HG03175 (cell line): ENCODE data around the gene SI.
"Not testable (repeated sequence)": the region's sequence is repeated elsewhere in the genome, so short reads cannot be mapped to it uniquely, and the experiment has no call there.

Experiments
- ATAC-seq: cut with Tn5 transposase; IDR thresholded peaks from one replicate; pipeline ENCODE4 v1.9.1; 2021; ENCODE audit warnings: mild to moderate bottlenecking, moderate library complexity; ENCODE audit not compliant: unreplicated experiment

The SI gene

DNA sequence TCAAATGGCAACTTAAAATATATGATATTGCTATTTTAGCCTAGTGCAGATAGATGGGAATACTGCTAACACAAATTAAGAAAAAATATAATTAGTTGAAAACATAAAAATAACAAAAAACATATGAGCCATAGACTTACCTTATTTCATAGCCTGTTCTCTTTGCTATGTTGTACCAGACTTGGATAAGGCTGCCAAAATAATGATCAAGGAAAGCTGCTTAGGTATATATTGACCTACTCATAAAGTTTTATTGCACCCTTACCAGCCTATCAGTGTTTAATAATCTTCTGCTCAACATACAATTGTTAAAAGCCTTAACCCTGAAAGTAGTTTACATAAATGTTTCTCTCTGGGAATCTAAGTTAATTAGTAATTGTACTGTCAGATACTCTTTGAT lies at the start of gene SI:
TSS of gene SI (minus strand) at position 204 of the 400 bp plus-strand sequence. CDS start 2,484 bp downstream, outside the sequence.
- ATAC-seq = no peak

DNA sequence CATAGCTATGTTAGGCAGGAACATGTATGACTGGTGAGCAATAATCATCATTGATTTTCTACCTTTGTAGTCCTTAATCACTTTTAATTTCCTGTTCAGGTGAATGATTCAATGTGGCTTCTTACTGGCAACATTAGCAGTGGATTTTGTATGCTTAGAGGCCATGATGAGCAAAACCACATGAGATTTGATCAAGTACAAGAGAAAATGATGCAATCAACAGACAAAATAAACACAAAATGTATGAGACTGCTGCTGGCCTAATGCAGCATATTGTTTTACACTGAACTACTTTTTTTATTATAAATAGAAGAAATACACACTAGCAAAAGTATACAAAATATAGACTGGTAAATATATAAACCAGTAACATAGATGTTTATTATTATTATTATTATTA lies 47.5 kb upstream of the SI start:
- ATAC-seq = no peak

DNA sequence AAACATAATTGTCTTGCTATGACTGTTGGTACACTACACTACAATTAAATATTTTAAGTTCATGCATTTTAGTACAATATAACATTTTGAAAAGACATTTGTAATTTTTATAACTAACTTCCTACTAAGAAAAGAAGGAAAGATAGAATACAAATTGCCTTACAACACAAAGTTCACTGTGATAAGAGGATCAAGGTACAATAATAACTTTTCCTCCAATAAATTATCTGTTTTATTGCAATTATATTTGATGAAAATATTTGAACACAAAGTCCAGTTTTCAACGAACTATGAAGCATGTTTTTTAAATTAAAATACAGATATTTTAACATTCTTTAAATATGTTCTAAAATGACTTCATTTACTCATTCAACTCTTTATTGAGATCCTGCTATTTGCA lies 33.1 kb upstream of the SI start:
- ATAC-seq = no peak

DNA sequence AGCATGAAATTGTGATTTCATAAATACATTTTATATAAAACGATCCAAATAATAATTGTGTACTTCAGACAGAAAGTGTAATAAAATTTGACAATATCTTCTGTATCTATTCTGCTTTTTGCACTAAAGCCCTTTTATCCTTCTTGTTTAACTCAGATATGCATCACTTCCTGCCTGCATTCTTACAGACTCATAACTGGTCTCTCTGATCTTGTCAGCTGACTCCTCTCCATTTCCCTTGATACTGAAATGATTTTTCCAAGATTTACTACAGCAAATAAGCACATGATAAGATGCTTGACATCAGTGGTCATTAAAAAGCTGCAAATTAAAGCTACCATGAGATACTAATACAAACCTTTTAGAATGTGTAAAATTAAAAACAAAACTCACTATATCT lies 25.3 kb upstream of the SI start:
- ATAC-seq = no peak

DNA sequence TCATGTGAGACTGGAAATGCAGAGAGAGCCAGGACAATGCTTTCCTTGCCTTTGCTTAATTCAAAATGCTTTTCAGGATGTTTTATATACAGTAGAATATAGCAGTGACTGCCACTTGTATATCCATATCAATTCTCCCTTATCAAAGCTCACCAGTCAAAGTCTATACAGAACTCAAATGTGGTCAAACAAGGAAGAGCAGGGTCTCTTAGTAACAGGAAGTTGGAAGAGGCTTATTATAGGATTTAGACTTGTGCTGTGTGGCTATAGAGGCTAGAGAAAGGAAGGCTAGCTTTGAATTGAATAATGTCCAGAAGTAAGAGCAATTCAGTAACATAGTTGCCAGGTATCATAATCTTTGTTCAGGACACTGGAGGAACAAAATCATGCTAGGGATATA lies 4.4 kb upstream of the SI start:
- ATAC-seq = no peak

DNA sequence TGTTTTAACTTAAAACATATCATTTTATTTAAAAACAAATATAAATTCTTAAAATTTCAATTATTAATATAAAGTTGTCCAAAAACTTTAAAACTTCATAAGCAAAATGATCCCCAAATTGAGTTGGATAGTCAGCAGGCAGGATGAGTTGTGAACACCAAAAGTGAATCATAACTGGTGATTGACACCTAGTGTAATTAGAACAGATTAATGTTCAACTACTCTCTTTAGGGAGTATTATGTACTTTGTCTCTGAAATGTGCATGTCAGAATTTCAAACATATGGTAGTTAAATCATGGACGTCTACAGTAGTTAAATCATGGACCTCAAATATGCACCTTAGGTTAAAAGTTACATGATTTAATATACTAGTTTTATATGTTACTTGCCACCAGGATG lies 2.9 kb upstream of the SI start:
- ATAC-seq = no peak

DNA sequence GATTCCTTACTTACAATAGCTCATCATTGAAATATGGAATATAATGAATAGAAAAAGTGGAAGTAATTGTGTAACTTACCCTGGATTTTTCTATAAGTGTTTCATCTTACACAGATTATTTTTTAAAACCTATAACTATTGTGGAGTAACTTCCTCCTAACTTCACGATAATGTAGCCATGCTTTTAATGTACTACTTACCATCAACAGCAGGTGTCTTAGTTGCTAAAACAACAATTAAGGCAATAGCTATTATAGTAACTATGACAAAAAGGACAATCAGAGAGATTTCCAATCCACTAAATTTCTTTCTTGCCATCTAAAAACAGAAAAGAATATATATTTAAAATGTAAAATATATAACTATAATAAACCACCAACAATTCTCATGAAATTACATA lies 2.6 kb downstream of the SI start:
- ATAC-seq = no peak

DNA sequence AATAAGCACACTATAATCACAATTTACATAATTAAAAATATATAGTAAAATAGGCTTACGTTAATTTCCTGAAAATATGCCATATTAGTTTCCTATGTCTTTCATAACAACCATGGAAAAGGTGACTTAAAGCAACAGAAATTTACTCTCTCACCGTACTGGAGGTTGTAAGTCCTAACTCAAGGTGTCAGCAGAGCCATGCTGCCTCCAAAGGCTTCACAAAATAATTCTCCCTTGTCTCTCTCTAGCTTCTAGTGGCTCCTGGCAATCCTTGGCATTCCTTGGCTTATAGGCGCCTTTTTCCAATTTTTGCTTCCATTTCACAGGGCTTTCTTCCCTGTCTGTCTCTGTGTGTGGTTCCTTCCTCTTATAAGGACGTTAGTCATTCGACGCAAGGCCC lies 7.6 kb downstream of the SI start:
- no peak for ATAC-seq

DNA sequence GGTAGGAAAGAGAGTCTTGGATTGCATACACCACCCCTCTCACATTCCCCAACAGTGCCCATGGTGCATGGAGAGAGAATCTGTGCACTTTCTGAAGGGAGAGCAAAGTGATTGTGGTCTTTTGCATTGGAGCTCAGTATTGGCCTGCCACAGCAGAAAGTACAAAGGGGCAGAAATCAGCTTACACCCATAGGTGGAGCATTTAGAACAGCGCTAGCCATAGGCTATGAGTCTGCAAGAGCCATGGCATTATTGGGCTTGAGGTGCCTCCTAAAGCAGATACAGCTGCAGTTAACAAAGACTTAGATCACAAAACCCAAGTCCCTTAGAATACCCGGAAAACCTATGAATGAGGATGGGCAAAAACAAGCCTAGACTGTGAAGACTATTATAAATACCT lies 21.8 kb downstream of the SI start:
- no peak for ATAC-seq

DNA sequence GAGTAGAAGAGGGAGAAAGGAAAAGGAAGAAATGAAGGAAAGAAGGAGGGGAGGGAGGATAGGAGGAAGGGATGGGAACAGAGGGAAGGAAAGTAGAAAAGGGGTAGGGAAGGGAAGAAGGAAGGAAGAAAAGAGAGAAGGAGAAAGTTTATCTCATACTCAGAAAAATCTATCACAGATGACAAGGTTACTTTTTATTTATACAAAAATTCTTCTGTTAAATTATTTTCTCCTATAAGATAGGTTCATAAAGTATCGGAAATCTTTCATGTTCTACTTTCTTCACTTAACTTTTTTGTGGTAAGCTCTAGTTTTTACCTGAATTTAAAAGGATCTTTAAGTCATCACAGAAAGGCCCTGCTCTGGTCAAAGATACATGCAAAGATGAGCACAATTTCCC lies 38.1 kb downstream of the SI start:
- ATAC-seq = no peak

DNA sequence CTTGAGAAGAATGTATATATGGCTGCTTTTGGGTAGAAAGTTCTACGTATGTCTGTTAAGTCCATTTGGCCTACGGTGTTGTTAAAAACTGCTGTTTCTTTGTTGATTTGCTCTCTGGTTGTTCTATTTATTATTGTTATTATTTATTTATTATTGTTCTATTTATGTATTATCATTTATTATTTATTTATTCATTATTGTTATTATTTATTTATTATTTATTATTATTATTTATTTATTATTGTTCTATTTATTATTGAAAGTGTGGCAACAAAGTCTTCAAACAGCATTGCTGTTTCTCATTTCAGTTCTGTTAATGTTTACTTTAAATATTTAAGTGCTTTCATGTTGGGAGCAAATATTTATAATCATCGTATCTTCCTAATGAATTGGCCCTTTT lies 66.7 kb downstream of the SI start:
- ATAC-seq = no peak

DNA sequence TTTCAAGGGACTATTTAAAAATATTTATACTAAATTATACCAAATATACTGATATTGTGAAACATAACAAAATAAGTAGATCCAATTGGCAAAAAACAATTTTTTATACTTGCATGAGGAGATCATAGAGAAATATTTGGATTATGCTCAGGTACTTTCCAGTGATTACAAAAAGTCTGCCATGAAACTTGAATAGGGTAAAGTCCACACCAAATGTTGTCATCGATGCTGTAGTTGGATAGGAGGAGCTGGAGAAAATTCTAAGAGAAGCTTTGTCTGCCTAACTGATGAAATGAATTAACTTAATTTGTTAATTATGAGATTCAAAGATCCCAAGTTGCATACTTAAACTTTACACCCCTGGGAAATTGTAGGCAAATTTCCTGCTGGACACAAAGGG lies 93.3 kb downstream of the SI start:
- no peak for ATAC-seq

DNA sequence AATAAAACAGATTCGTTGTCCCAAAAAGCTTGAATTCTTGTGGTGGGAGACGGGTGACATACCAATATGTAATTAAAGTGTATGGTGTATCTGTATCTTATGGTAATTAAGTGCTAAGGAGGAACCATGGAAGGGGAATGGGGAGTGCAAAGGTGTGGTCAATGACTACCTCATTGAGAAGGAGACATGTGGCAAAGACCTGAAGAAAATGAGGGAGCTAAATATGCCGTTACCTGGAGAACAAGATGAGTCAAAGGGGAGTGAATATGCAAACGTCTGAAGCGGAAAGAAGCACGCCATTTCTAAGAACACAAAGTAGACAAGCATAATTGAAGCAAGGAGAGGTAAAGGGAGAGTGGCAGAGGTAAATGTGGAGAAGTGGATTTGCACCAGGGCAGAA lies 115.7 kb downstream of the SI start:
- ATAC-seq = no peak

DNA sequence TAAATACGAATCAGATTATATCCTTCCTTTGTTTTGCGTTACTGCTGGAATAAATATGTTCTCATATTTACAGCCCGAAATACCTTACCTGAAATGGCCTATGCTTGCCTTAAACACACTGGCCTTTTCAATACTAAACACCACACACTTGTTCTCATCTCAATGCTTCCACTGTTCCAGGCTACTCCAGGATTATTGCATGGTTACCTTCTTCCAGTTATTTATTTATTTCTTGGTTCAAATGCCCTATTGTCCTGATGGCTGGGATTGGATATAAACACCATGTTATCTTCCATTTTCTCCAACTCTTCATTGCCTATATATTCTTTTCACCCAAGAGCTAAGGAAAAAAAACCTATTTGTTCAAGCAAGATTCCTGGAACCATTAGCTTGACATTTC lies 125.3 kb downstream of the SI start:
- no peak for ATAC-seq

DNA sequence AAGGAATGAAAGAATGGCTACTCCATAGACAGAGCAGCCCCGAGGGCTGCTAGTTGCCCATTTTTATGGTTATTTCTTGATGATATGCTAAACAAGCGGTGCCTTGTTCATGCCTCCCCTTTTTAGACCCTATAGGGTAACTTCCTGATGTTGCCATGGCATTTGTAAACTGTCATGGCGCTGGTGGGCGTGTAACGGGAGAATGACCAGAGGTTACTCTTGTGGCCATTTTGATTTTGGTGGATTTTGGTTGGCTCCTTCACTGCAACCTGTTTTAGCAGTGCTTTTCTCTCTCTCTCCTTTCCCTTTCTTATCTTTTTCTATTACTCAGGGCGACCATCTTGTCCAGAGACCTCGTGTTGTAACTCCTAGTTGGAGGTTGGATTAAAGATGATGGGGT lies 126.9 kb downstream of the SI start:
- not testable (repeated sequence) for ATAC-seq

DNA sequence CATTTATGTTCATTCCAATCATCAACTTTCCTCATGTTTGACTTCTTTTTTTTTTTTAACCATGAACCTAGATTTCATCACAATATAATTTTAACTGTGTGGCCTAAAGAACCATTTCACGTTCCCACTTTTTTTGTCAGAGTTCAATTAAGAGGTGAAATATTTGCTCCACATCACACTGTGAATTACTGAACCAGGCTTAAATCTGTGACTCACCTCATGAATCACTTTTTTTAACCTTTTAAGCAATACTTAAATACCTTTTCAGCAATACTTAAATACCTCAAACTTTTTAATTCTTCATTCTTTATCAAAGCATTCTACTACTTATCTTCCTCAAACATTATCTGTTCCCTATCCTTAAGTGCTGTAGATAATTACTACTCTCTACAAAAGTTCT lies 137.6 kb downstream of the SI start:
- ATAC-seq = no peak

DNA sequence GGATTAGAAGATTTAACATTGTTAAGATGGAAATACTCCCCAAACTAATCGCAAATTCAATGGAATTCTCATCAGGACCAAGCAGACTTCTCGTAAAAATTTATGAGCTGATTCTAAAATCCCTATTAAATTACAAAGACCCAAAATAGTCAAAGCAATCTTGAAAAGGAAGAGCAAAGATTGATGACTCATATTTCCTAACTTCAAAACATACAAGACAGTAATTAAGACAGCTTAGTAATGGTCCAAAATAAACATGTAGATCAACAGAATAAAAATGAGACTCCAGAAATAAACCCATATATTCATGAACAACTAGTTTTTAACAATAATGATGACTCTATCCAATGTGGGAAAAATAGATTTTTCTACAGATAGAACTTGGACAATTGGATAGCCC lies 148.7 kb downstream of the SI start:
- ATAC-seq = no peak
